ENCODE data around the gene MPZL1.

DNA sequence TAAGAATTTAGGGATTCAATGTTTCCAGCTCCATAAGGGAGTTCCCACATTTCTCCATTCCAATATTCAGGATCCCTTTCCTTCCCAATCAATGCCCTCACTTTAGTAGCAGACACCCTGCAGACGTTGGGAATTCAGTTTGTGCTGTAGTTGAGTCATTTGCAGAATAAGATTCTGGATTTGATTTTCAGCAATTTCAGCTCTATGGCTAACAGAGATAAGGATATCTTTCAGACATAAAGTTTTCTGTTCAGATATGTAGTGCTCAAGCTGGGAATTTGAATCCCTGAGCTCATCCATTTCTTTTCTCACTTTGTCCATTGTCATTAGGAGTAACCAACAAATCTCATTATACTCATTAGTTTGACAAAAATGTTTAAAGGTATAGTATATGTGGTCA lies 13.1 kb downstream of the MPZL1 start:
- TF ChIP-seq POLR2A (IDR thresholded peaks at IDR 0.05): no peak
- TF ChIP-seq, protein P1, sequence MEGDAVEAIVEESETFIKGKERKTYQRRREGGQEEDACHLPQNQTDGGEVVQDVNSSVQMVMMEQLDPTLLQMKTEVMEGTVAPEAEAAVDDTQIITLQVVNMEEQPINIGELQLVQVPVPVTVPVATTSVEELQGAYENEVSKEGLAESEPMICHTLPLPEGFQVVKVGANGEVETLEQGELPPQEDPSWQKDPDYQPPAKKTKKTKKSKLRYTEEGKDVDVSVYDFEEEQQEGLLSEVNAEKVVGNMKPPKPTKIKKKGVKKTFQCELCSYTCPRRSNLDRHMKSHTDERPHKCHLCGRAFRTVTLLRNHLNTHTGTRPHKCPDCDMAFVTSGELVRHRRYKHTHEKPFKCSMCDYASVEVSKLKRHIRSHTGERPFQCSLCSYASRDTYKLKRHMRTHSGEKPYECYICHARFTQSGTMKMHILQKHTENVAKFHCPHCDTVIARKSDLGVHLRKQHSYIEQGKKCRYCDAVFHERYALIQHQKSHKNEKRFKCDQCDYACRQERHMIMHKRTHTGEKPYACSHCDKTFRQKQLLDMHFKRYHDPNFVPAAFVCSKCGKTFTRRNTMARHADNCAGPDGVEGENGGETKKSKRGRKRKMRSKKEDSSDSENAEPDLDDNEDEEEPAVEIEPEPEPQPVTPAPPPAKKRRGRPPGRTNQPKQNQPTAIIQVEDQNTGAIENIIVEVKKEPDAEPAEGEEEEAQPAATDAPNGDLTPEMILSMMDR (IDR thresholded peaks at IDR 0.05): no peak
